HCT116 (cell line): ENCODE measurements around the gene RSPO1. TPM values are rescaled to one million over a fixed set of nuclear protein-coding genes. Genes with fewer than 3 reads are reported as not detected.

Experiments
- ATAC-seq: fragments of 200-7000 bp; cut with Tn5 transposase; 2 replicates; pipeline ENCODE4 v1.9.1; 2020; ENCODE audit warnings: mild to moderate bottlenecking, moderate library complexity
- BruUV-seq: library from RNA; stranded (reverse); fragments of 400-500 nt; replicated peaks from 2 replicates; lab custom pipeline; 2021; lab: Mats Ljungman, UMichigan
- CTCF ChIA-PET: fragments of 300-600 bp; sonication (Branson Sonifier 250); formaldehyde crosslinking; loops from one replicate; lab custom pipeline; 2021; ENCODE audit warnings: antibody characterized with exemption; lab: Charles Lee
- POLR2A ChIA-PET: fragments of 300-600, 350-600 bp; sonication (Branson Sonifier 250); formaldehyde crosslinking; loops from one replicate; lab custom pipeline; 2021; ENCODE audit warnings: antibody characterized with exemption; lab: Charles Lee
- RAD21 ChIA-PET, 2 experiments: fragments of 300-600 bp; sonication (Branson Sonifier 250); formaldehyde crosslinking; loops; one replicate each; lab custom pipeline; 2023; ENCODE audit warnings: low total read pairs in 2 of 2; ENCODE audit not compliant: uncharacterized antibody in 2 of 2, unreplicated experiment in 2 of 2, low non-redundant PET in 1 of 2; lab: Charles Lee
- DNase-seq: peaks from one replicate; pipeline ENCODE4 v3.0.0-alpha.2; 2010; ENCODE audit warnings: low read depth, low spot score
- H2AFZ ChIP-seq: fragments of 200-600 bp; shearing (Covaris generic), sonication (generic); 2 replicates; pipeline ENCODE4 v1.6.1; 2017; ENCODE audit warnings: low read depth, mixed run types, mixed read lengths, antibody characterized with exemption, low read length; ENCODE audit not compliant: poor library complexity, severe bottlenecking
- H3K27ac ChIP-seq: 2 replicates; pipeline ENCODE4 v1.5.1; 2012; ENCODE audit warnings: low read depth, low read length
- H3K27me3 ChIP-seq: fragments of 200-600 bp; sonication (generic); 2 replicates; pipeline ENCODE4 v1.6.1; 2016; ENCODE audit warnings: mixed run types, low read length, mixed read lengths; ENCODE audit not compliant: insufficient read depth
- H3K36me3 ChIP-seq, 2 experiments: fragments of 200-500 bp in 1 of 2; fragments of 200-600 bp in 1 of 2; sonication (Bioruptor generic) in 1 of 2; sonication (generic) in 1 of 2; 2 replicates each; pipeline versions ENCODE4 v1.5.1 to v1.6.1; 2014 to 2016; ENCODE audit warnings: low read length in 2 of 2, inconsistent platforms in 1 of 2, mixed read lengths in 1 of 2, mixed run types in 1 of 2; ENCODE audit not compliant: insufficient read depth in 2 of 2, control insufficient read depth in 1 of 2
- H3K4me1 ChIP-seq, 2 experiments: fragments of 200-600 bp in 1 of 2; sonication (generic) in 1 of 2; 2 replicates each; pipeline versions ENCODE4 v1.5.1 to v1.6.1; 2012 to 2017; ENCODE audit warnings: low read length in 2 of 2, inconsistent platforms in 1 of 2, mild to moderate bottlenecking in 1 of 2, mixed read lengths in 1 of 2, mixed run types in 1 of 2, moderate library complexity in 1 of 2; ENCODE audit not compliant: insufficient read depth in 2 of 2, control insufficient read depth in 1 of 2
- H3K4me2 ChIP-seq: fragments of 200-600 bp; sonication (generic); 2 replicates; pipeline ENCODE4 v1.6.1; 2017; ENCODE audit warnings: mixed run types, low read length, mixed read lengths
- H3K4me3 ChIP-seq, 2 experiments: fragments of 200-600 bp in 1 of 2; sonication (generic) in 1 of 2; replicated peaks in 1 of 2; 2 replicates each; pipeline ENCODE4 v1.5.1; 2011 to 2016; ENCODE audit warnings: low read length in 2 of 2, control low read depth in 1 of 2, low read depth in 1 of 2, mild to moderate bottlenecking in 1 of 2, mixed read lengths in 1 of 2, mixed run types in 1 of 2
- H3K79me2 ChIP-seq: fragments of 200-600 bp; sonication (generic); 2 replicates; pipeline ENCODE4 v1.6.1; 2017; ENCODE audit warnings: mild to moderate bottlenecking, mixed run types, low read length, moderate library complexity, mixed read lengths; ENCODE audit not compliant: insufficient read depth
- H3K9ac ChIP-seq: fragments of 200-600 bp; sonication (generic); 2 replicates; pipeline ENCODE4 v1.6.1; 2016; ENCODE audit warnings: low read length, mixed read lengths
- H3K9me2 ChIP-seq: fragments of 200-600 bp; sonication (generic), shearing (Covaris generic); 2 replicates; pipeline ENCODE4 v1.6.1; 2017; ENCODE audit warnings: mixed run types, mild to moderate bottlenecking, moderate library complexity; ENCODE audit not compliant: insufficient read depth
- H3K9me3 ChIP-seq, 2 experiments: fragments of 200-500 bp in 1 of 2; fragments of 200-600 bp in 1 of 2; sonication (Bioruptor generic) in 1 of 2; sonication (generic) in 1 of 2; 2 replicates each; pipeline ENCODE4 v1.6.1; 2014 to 2017; ENCODE audit warnings: low read length in 2 of 2, mixed read lengths in 2 of 2, inconsistent platforms in 1 of 2, low read depth in 1 of 2, mild to moderate bottlenecking in 1 of 2, mixed run types in 1 of 2, moderate library complexity in 1 of 2; ENCODE audit not compliant: control insufficient read depth in 1 of 2, insufficient read depth in 1 of 2
- H4K20me1 ChIP-seq: fragments of 200-600 bp; sonication (generic), shearing (Covaris generic); 2 replicates; pipeline ENCODE4 v1.6.1; 2017; ENCODE audit warnings: mixed run types, mild to moderate bottlenecking, moderate library complexity; ENCODE audit not compliant: insufficient read depth
- CBX3 ChIP-seq: IDR thresholded peaks from 2 replicates; pipeline ENCODE4 v1.6.1; 2012; ENCODE audit warnings: low read depth
- CEBPB ChIP-seq: IDR thresholded peaks from 2 replicates; pipeline ENCODE4 v1.6.1; 2012; ENCODE audit warnings: low read depth
- CTCF ChIP-seq, 3 experiments: fragments of 200-600 bp in 1 of 3; sonication (generic) in 1 of 3; IDR thresholded peaks in 2 of 3; conservative IDR thresholded peaks in 1 of 3; 2 replicates each; pipeline ENCODE4 v1.5.1; 2012 to 2017; ENCODE audit warnings: low read depth in 2 of 3, low read length in 2 of 3, antibody characterized with exemption in 1 of 3, borderline replicate concordance in 1 of 3, control low read depth in 1 of 3, mild to moderate bottlenecking in 1 of 3, mixed read lengths in 1 of 3, mixed run types in 1 of 3, moderate library complexity in 1 of 3; ENCODE audit not compliant: insufficient read depth in 1 of 3
- EGR1 ChIP-seq: IDR thresholded peaks from 2 replicates; pipeline ENCODE4 v1.6.1; 2012; ENCODE audit warnings: low read depth
- ELF1 ChIP-seq: IDR thresholded peaks from 2 replicates; pipeline ENCODE4 v1.6.1; 2012; ENCODE audit warnings: low read depth, borderline replicate concordance
- EZH2 ChIP-seq: fragments of 200-600 bp; sonication (generic); IDR thresholded peaks from 2 replicates; pipeline ENCODE4 v1.6.1; 2017; ENCODE audit warnings: antibody characterized with exemption, mixed run types
- EZH2phosphoT487 ChIP-seq: fragments of 200-600 bp; IDR thresholded peaks from 2 replicates; pipeline ENCODE4 v1.6.1; 2018; ENCODE audit warnings: antibody characterized with exemption, borderline replicate concordance
- JUND ChIP-seq: IDR thresholded peaks from 2 replicates; pipeline ENCODE4 v1.6.1; 2012
- REST ChIP-seq: IDR thresholded peaks from 2 replicates; pipeline ENCODE4 v1.6.1; 2012; ENCODE audit warnings: low read depth
- SIN3A ChIP-seq: IDR thresholded peaks from 2 replicates; pipeline ENCODE4 v1.6.1; 2012; ENCODE audit warnings: low read depth
- SRF ChIP-seq: IDR thresholded peaks from 2 replicates; pipeline ENCODE4 v1.6.1; 2012; ENCODE audit warnings: low read depth
- TCF7L2 ChIP-seq: IDR thresholded peaks from 2 replicates; pipeline ENCODE4 v1.7.0; 2011; ENCODE audit warnings: borderline replicate concordance, inconsistent platforms; ENCODE audit not compliant: insufficient read depth, insufficient read length; ENCODE audit errors: extremely low read depth
- YY1 ChIP-seq: IDR thresholded peaks from 2 replicates; pipeline ENCODE4 v1.6.1; 2011; ENCODE audit warnings: low read length, low read depth, moderate library complexity, mild to moderate bottlenecking; ENCODE audit not compliant: insufficient replicate concordance; ENCODE audit errors: extremely low read depth
- ZNF274 ChIP-seq: fragments of 200-500 bp; sonication (Bioruptor generic); IDR thresholded peaks from 2 replicates; pipeline ENCODE4 v1.6.1; 2014; ENCODE audit warnings: mild to moderate bottlenecking, low read depth, low read length, inconsistent platforms
- intact Hi-C: fragments of 100-400 bp; cut with micrococcal nuclease; formaldehyde crosslinking; loops from 2 replicates; pipeline ENCODE4 v1.10.0; 2022
- total RNA-seq: library from RNA; stranded (reverse); gene quantifications from one replicate; pipeline ENCODE4 v1.2.1, GENCODE V29; 2021; ENCODE audit not compliant: unreplicated experiment

Gene RSPO1
- total RNA-seq, 1 experiment from 2014 or later, result 0.15 TPM

GRCh38 chr1:37634992-37635902 is 555 bp upstream of the RSPO1 start:
- ChIA-PET CTCF (no interaction called here), POLR2A (no interaction called here), RAD21 (no interaction called here)
- no peaks in the 10 kb centered on the region for H3K9me3 ChIP-seq
- peak overlapping the region in 1 of 2 experiments; percentile 32; a peak in 1 of 4 replicates for H3K4me3 ChIP-seq
- ATAC-seq (no peak), DNase-seq (no peak)
- H3K4me1 ChIP-seq, result no peaks in the 10 kb centered on the region; a peak in 1 of 4 replicates
- no TSS peak for BruUV-seq
- H3K27me3 ChIP-seq, result peaks cover 48% of the 10 kb centered on the region
- no peak overlapping the region for H2AFZ ChIP-seq
- H3K9ac ChIP-seq, result no peak overlapping the region
- no peak for TF ChIP-seq SRF
- no peak for TF ChIP-seq CBX3
- TF ChIP-seq ELF1, result no peak
- TF ChIP-seq EGR1, result no peak
- no peak for TF ChIP-seq EZH2
- TF ChIP-seq ZNF274, result no peak
- TF ChIP-seq YY1, result no peak
- no peak for TF ChIP-seq TCF7L2
- no peaks in the 10 kb centered on the region for H4K20me1 ChIP-seq
- H3K4me2 ChIP-seq, result peak overlapping the region; percentile 65
- H3K27ac ChIP-seq, result no peak overlapping the region
- intact Hi-C loops, result no loop called here
- H3K36me3 ChIP-seq, result no peaks in the 10 kb centered on the region
- no peaks in the 10 kb centered on the region for H3K79me2 ChIP-seq
- H3K9me2 ChIP-seq, result no peaks in the 10 kb centered on the region

GRCh38 chr1:37633938-37634243 is 801 bp downstream of the RSPO1 start:
- no peaks in the 10 kb centered on the region for H3K9me2 ChIP-seq
- no TSS peak for BruUV-seq
- no peak for DNase-seq
- H3K4me2 ChIP-seq, result peak overlapping the region; percentile 65; the same call in 1 of the 2 replicates
- no peak overlapping the region for H2AFZ ChIP-seq
- no peaks in the 10 kb centered on the region; a peak in 1 of 4 replicates for H3K4me1 ChIP-seq
- ChIA-PET RAD21 (no interaction called here), CTCF (no interaction called here), POLR2A (no interaction called here)
- H3K27me3 ChIP-seq, result peaks cover 48% of the 10 kb centered on the region
- no peak for ATAC-seq
- no peak overlapping the region for H3K9ac ChIP-seq
- H3K36me3 ChIP-seq, result no peaks in the 10 kb centered on the region
- H3K27ac ChIP-seq, result no peak overlapping the region
- no peaks in the 10 kb centered on the region for H3K79me2 ChIP-seq
- intact Hi-C loops, result no loop called here
- H4K20me1 ChIP-seq, result no peaks in the 10 kb centered on the region
- H3K4me3 ChIP-seq, result no peak overlapping the region
- H3K9me3 ChIP-seq, result no peaks in the 10 kb centered on the region
- TF ChIP-seq EZH2phosphoT487 (no peak), EGR1 (no peak), REST (no peak), JUND (no peak), CBX3 (no peak), YY1 (no peak), EZH2 (no peak), CEBPB (no peak), ZNF274 (no peak), CTCF (IDR thresholded peaks at IDR 0.05 in 2 of 3, conservative IDR thresholded peaks at IDR 0.05 in 1 of 3; ENCODE audit: borderline replicate concordance in 1 of 3, insufficient read depth in 1 of 3, low read depth in 2 of 3, low read length in 2 of 3) (no peak), SIN3A (no peak)
